Endothelial cell (in vitro differentiated cells): Measurements from ENCODE around the gene TDRD7. TPM values are rescaled to one million over a fixed set of nuclear protein-coding genes. Genes with fewer than 3 reads are reported as not detected.

Experiments
- DNase-seq: peaks from one replicate; pipeline ENCODE4 v3.0.0; 2021; ENCODE audit warnings: low spot score
- H3K27ac Mint-ChIP-seq: one replicate; pipeline ENCODE4 v1.8.0; 2021; ENCODE audit warnings: mixed read lengths, inconsistent platforms; ENCODE audit not compliant: unreplicated experiment
- H3K27me3 Mint-ChIP-seq: one replicate; pipeline ENCODE4 v1.8.0; 2021; ENCODE audit warnings: mild to moderate bottlenecking, moderate library complexity, mixed read lengths, inconsistent platforms; ENCODE audit not compliant: unreplicated experiment
- H3K36me3 Mint-ChIP-seq: one replicate; pipeline ENCODE4 v1.8.0; 2021; ENCODE audit warnings: mild to moderate bottlenecking, low read depth, mixed read lengths, inconsistent platforms; ENCODE audit not compliant: unreplicated experiment
- H3K4me1 Mint-ChIP-seq: one replicate; pipeline ENCODE4 v1.8.0; 2021; ENCODE audit warnings: mild to moderate bottlenecking, mixed read lengths, inconsistent platforms; ENCODE audit not compliant: unreplicated experiment
- H3K4me3 Mint-ChIP-seq: one replicate; pipeline ENCODE4 v1.8.0; 2021; ENCODE audit warnings: mild to moderate bottlenecking, mixed read lengths, inconsistent platforms; ENCODE audit not compliant: unreplicated experiment
- H3K9me3 Mint-ChIP-seq: one replicate; pipeline ENCODE4 v1.8.0; 2021; ENCODE audit warnings: mixed read lengths, inconsistent platforms; ENCODE audit not compliant: unreplicated experiment
- CTCF ChIP-seq: fragments of 200-600 bp; sonication (generic); IDR thresholded peaks from one replicate; pipeline ENCODE4 v1.5.0; 2021; ENCODE audit warnings: antibody characterized with exemption; ENCODE audit not compliant: unreplicated experiment
- total RNA-seq: library from RNA; stranded (reverse); fragmentation: NEBNext Ultra II Directional; extraction: Animal tissue kit (Norgen Biotek cat#: 25700); gene quantifications from one replicate; pipeline ENCODE4 v1.2.1, GENCODE V29; 2021; ENCODE audit not compliant: unreplicated experiment

The TDRD7 gene
- total RNA-seq, 1 donor from 2014 or later, result 17.5 TPM

DNA sequence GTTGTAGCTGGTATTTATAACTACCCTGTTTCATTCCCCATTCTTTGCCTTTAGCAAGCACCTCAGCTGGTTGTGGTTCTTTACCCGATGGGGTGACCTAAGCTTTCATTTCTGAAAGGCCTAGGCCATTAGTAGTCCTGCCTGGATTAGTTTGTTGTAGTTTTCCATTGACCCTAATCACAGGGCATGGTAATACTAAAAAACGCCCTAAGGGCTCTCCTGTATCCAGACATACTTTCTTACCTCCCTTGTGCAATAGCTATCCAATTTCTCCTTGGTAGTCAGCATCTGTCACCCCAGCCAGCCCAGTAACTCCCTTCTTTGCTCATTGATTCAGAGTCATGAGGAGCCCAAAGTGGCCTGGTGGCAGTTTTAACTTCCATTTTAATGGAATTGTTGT is 113.6 kb downstream of the TDRD7 start:
- H3K4me3 Mint-ChIP-seq, result no peak overlapping the region
- H3K27me3 Mint-ChIP-seq, result no peaks in the 10 kb centered on the region
- DNase-seq, result no peak
- no peak overlapping the region for H3K27ac Mint-ChIP-seq
- H3K9me3 Mint-ChIP-seq, result no peaks in the 10 kb centered on the region
- no peaks in the 10 kb centered on the region for H3K4me1 Mint-ChIP-seq
- no peaks in the 10 kb centered on the region for H3K36me3 Mint-ChIP-seq
- TF ChIP-seq CTCF, result no peak

GRCh38 chr9:97526895-97527575 is 115.1 kb downstream of the TDRD7 start:
- no peaks in the 10 kb centered on the region for H3K36me3 Mint-ChIP-seq
- no peak overlapping the region for H3K4me3 Mint-ChIP-seq
- DNase-seq, result no peak
- H3K9me3 Mint-ChIP-seq, result no peaks in the 10 kb centered on the region
- no peak for TF ChIP-seq CTCF
- no peaks in the 10 kb centered on the region for H3K4me1 Mint-ChIP-seq
- no peak overlapping the region for H3K27ac Mint-ChIP-seq
- H3K27me3 Mint-ChIP-seq, result no peaks in the 10 kb centered on the region

GRCh38 chr9:97527626-97528528 is 116.0 kb downstream of the TDRD7 start:
- H3K4me3 Mint-ChIP-seq, result no peak overlapping the region
- DNase-seq, result no peak
- no peaks in the 10 kb centered on the region for H3K4me1 Mint-ChIP-seq
- TF ChIP-seq CTCF, result no peak
- H3K36me3 Mint-ChIP-seq, result no peaks in the 10 kb centered on the region
- H3K9me3 Mint-ChIP-seq, result no peaks in the 10 kb centered on the region
- no peaks in the 10 kb centered on the region for H3K27me3 Mint-ChIP-seq
- H3K27ac Mint-ChIP-seq, result no peak overlapping the region

- no peak for TF ChIP-seq CTCF
- Mint-ChIP-seq H3K9me3 (no peaks in the 10 kb centered on the region), H3K27ac (no peak overlapping the region), H3K36me3 (no peaks in the 10 kb centered on the region), H3K4me1 (no peaks in the 10 kb centered on the region), H3K27me3 (no peaks in the 10 kb centered on the region), H3K4me3 (no peak overlapping the region)
- DNase-seq, result no peak
Observed at GRCh38 chr9:97528529-97529230, 116.8 kb downstream of the TDRD7 start.
